Mesendoderm (in vitro differentiated cells): Measurements from ENCODE around the gene SHC4.

ENCODE experiments used
- DNase-seq: peaks from one replicate; pipeline ENCODE4 v3.0.0; 2013
- H2AK5ac ChIP-seq: 2 replicates; pipeline ENCODE4 v1.6.1; 2013; ENCODE audit warnings: low read length, inconsistent platforms
- H2BK120ac ChIP-seq: 2 replicates; pipeline ENCODE4 v1.6.1; 2013; ENCODE audit warnings: low read depth, mild to moderate bottlenecking, low read length, moderate library complexity, mixed read lengths
- H2BK15ac ChIP-seq: replicated peaks from 2 replicates; pipeline ENCODE4 v1.6.1; 2013; ENCODE audit warnings: low read depth, mild to moderate bottlenecking, moderate library complexity
- H2BK5ac ChIP-seq: 2 replicates; pipeline ENCODE4 v1.6.1; 2013; ENCODE audit warnings: low read length, inconsistent platforms
- H3K18ac ChIP-seq: 2 replicates; pipeline ENCODE4 v1.6.1; 2013; ENCODE audit warnings: mild to moderate bottlenecking, low read length, mixed read lengths
- H3K23ac ChIP-seq: one replicate; pipeline ENCODE4 v1.6.1; 2013; ENCODE audit warnings: low read length
- H3K27ac ChIP-seq: 2 replicates; pipeline ENCODE4 v1.5.1; 2013; ENCODE audit warnings: low read depth, mild to moderate bottlenecking, inconsistent platforms, low read length, moderate library complexity
- H3K27me3 ChIP-seq: 2 replicates; pipeline ENCODE4 v1.6.1; 2013; ENCODE audit warnings: low read length, control low read depth, mild to moderate bottlenecking, inconsistent platforms; ENCODE audit not compliant: insufficient read depth, poor library complexity
- H3K36me3 ChIP-seq: 2 replicates; pipeline ENCODE4 v1.6.1; 2013; ENCODE audit warnings: low read length, inconsistent platforms; ENCODE audit not compliant: control insufficient read depth, insufficient read depth
- H3K4ac ChIP-seq: one replicate; pipeline ENCODE4 v1.6.1; 2013; ENCODE audit warnings: low read depth, mild to moderate bottlenecking, low read length, moderate library complexity
- H3K4me1 ChIP-seq: 2 replicates; pipeline ENCODE4 v1.6.1; 2013; ENCODE audit warnings: low read depth, low read length, inconsistent platforms; ENCODE audit not compliant: control insufficient read depth
- H3K4me2 ChIP-seq: 2 replicates; pipeline ENCODE4 v1.6.1; 2013; ENCODE audit warnings: low read length
- H3K4me3 ChIP-seq: 2 replicates; pipeline ENCODE4 v1.5.1; 2013; ENCODE audit warnings: mild to moderate bottlenecking, low read length
- H3K56ac ChIP-seq: one replicate; pipeline ENCODE4 v1.6.1; 2013; ENCODE audit warnings: low read length
- H3K79me1 ChIP-seq: 2 replicates; pipeline ENCODE4 v1.6.1; 2013; ENCODE audit warnings: low read length, inconsistent platforms
- H3K79me2 ChIP-seq: 2 replicates; pipeline ENCODE4 v1.6.1; 2013; ENCODE audit warnings: mild to moderate bottlenecking, low read length; ENCODE audit not compliant: control insufficient read depth, insufficient read depth
- H3K9ac ChIP-seq: 2 replicates; pipeline ENCODE4 v1.6.1; 2013; ENCODE audit warnings: low read length, inconsistent platforms
- H4K5ac ChIP-seq: one replicate; pipeline ENCODE4 v1.6.1; 2013; ENCODE audit warnings: low read length
- H4K8ac ChIP-seq: one replicate; pipeline ENCODE4 v1.6.1; 2013; ENCODE audit warnings: low read depth, mild to moderate bottlenecking, control low read depth, low read length, moderate library complexity
- WGBS: extraction: QIAGEN DNeasy Blood & Tissue Kit; methylation state at CpG from one replicate; pipeline ENCODE4 v1.1.7; 2013; ENCODE audit warnings: low lambda C conversion rate, missing lambda C conversion rate; ENCODE audit not compliant: insufficient coverage; ENCODE audit errors: extremely low coverage; 5-methylcytosine and 5-hydroxymethylcytosine counted together

The SHC4 gene

DNA sequence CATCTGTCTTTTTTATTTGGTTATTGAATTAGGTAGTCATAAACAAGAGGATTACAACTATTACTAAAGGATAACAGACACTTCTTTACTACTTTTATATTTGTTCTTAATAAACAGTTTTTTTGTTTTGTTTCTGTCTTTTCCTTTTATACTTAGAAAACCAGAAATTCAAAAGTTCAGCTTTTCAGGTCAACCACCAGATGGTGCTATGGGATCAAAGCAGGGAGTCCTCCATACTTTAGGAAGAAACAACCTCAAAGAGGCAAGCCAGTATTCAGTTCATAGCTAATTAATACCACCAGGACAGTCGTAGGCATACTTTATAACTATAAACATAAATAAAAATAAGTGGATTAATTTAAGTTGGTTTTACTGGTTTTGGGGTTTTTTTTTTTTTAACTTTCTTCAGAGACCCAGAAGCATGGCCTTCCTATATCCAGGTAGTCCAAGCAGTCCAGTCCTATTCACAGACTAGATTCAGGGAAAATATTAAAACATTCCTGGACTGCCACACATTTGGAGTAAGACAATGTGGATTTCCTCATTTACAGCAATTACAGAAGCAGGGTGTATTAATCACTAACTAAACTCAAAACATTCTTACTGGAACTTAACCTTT, 101.8 kb downstream of the SHC4 start:
- Histone ChIP-seq H3K4me3 (no peak overlapping the region), H3K4me1 (no peaks in the 10 kb centered on the region), H4K5ac (no peak overlapping the region), H3K27ac (no peak overlapping the region), H3K9ac (no peak overlapping the region), H4K8ac (no peak overlapping the region), H2BK15ac (no peak overlapping the region), H2BK5ac (no peak overlapping the region), H3K79me1 (no peaks in the 10 kb centered on the region), H3K23ac (no peak overlapping the region), H3K27me3 (no peaks in the 10 kb centered on the region), H3K18ac (no peak overlapping the region), H3K56ac (no peak overlapping the region), H3K4me2 (no peak overlapping the region), H3K36me3 (no peaks in the 10 kb centered on the region), H3K79me2 (no peaks in the 10 kb centered on the region), H2AK5ac (no peak overlapping the region), H3K4ac (no peak overlapping the region), H2BK120ac (no peak overlapping the region)
- no CpG with 5 or more reads among the region's 1 CpG for whole genome bisulfite sequencing
- peak; percentile 68 for DNase-seq

DNA sequence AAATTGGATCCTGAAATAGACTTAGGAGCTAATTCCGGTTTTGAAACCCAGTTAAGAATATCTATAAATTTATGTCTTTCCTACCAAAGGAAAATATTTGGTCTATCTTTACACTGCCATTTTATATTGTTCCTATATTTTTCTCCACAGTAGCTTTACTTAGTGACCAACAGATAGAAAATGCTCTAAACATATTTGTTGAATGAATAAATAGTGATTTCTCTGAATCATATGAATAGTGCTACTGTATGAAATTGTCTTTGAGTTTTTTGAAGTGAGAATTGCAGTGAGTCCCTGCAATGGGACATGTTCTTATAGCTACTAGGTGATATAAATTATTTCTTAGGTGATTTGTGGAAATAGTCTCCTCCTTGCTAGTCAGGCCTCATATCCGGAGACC, 104.3 kb downstream of the SHC4 start:
- Histone ChIP-seq H3K27me3 (no peaks in the 10 kb centered on the region), H2BK120ac (no peak overlapping the region), H2BK15ac (no peak overlapping the region), H3K4ac (no peak overlapping the region), H2BK5ac (no peak overlapping the region), H3K4me1 (peaks cover 6% of the 10 kb centered on the region), H3K18ac (no peak overlapping the region), H4K5ac (no peak overlapping the region), H3K4me3 (no peak overlapping the region), H2AK5ac (no peak overlapping the region), H3K79me1 (no peaks in the 10 kb centered on the region), H3K23ac (no peak overlapping the region), H4K8ac (no peak overlapping the region), H3K27ac (no peak overlapping the region), H3K9ac (no peak overlapping the region), H3K79me2 (no peaks in the 10 kb centered on the region), H3K4me2 (no peak overlapping the region), H3K36me3 (no peaks in the 10 kb centered on the region), H3K56ac (no peak overlapping the region)
- no CpG with 5 or more reads among the region's 2 CpGs for WGBS
- no peak for DNase-seq

DNA sequence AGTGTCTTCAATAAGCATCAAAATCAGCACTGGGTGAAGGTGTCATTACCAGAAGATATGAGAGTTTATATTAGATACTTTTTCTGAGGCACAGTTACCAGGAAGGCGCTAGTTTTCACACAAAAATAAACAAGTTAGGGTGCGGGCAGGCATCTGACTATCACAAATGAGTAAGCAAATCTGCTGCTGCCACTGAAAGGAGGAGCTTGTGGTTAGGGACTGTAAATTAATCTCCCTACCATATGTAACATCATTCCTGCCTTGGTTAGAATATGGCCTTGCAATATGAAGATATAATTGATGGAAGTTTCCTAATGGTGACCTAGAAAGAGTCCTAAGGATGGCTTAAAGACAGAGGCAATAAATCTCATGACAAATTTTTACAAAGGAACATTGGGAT, 105.3 kb downstream of the SHC4 start:
- no peaks in the 10 kb centered on the region for H3K79me1 ChIP-seq
- no peak overlapping the region for H2BK120ac ChIP-seq

DNA sequence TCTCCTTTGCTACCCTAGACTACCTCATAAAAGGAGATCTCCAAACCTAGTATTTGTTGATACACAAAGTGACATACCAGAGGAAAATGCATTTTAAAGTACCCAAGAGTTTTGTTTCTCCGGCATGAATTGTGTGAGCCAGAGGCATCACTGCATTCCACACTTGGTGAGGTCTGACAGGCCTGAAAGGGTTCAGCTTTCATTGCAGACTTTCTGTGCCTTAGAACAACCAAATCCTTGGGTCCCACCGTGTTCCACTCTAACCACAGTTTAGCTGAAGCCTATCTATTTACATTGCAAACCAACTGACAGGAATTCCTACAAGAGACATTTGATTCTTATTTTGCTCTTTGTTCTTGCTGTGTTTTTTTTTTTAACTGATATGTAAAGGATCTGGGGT, 106.8 kb downstream of the SHC4 start:
- no peak overlapping the region for H2BK5ac ChIP-seq
- H4K5ac ChIP-seq: no peak overlapping the region
- H2BK15ac ChIP-seq: no peak overlapping the region
- no peak overlapping the region for H3K18ac ChIP-seq
- H4K8ac ChIP-seq: no peak overlapping the region
- H3K4me2 ChIP-seq: no peak overlapping the region
- H3K4me3 ChIP-seq: no peak overlapping the region
- no peak overlapping the region for H3K4ac ChIP-seq
- WGBS: no CpG with 5 or more reads among the region's 2 CpGs
- H3K23ac ChIP-seq: no peak overlapping the region
- H2BK120ac ChIP-seq: no peak overlapping the region
- H3K79me1 ChIP-seq: no peaks in the 10 kb centered on the region
- peak; percentile 82 for DNase-seq
- no peak overlapping the region for H2AK5ac ChIP-seq
- H3K27ac ChIP-seq: peak overlapping the region; percentile 44
- H3K4me1 ChIP-seq: peaks cover 6% of the 10 kb centered on the region
- no peaks in the 10 kb centered on the region for H3K36me3 ChIP-seq
- no peaks in the 10 kb centered on the region for H3K27me3 ChIP-seq
- no peak overlapping the region for H3K9ac ChIP-seq
- H3K56ac ChIP-seq: no peak overlapping the region
- no peaks in the 10 kb centered on the region for H3K79me2 ChIP-seq

More for the DNA sequence above, 105.3 kb downstream of the SHC4 start:
- no peaks in the 10 kb centered on the region for H3K27me3 ChIP-seq
- no peak overlapping the region for H3K9ac ChIP-seq
- no peak overlapping the region for H3K4ac ChIP-seq
- no peak overlapping the region for H3K4me2 ChIP-seq
- H3K23ac ChIP-seq: no peak overlapping the region
- H2BK15ac ChIP-seq: no peak overlapping the region
- H3K18ac ChIP-seq: no peak overlapping the region
- no peak overlapping the region for H3K4me3 ChIP-seq
- no peak overlapping the region for H2BK5ac ChIP-seq
- H2AK5ac ChIP-seq: no peak overlapping the region
- H3K36me3 ChIP-seq: no peaks in the 10 kb centered on the region
- H3K27ac ChIP-seq: no peak overlapping the region
- H3K79me2 ChIP-seq: no peaks in the 10 kb centered on the region
- no CpG with 5 or more reads among the region's 2 CpGs for WGBS
- H4K8ac ChIP-seq: no peak overlapping the region
- no peak overlapping the region for H3K56ac ChIP-seq
- H3K4me1 ChIP-seq: peaks cover 6% of the 10 kb centered on the region
- no peak for DNase-seq
- no peak overlapping the region for H4K5ac ChIP-seq

DNA sequence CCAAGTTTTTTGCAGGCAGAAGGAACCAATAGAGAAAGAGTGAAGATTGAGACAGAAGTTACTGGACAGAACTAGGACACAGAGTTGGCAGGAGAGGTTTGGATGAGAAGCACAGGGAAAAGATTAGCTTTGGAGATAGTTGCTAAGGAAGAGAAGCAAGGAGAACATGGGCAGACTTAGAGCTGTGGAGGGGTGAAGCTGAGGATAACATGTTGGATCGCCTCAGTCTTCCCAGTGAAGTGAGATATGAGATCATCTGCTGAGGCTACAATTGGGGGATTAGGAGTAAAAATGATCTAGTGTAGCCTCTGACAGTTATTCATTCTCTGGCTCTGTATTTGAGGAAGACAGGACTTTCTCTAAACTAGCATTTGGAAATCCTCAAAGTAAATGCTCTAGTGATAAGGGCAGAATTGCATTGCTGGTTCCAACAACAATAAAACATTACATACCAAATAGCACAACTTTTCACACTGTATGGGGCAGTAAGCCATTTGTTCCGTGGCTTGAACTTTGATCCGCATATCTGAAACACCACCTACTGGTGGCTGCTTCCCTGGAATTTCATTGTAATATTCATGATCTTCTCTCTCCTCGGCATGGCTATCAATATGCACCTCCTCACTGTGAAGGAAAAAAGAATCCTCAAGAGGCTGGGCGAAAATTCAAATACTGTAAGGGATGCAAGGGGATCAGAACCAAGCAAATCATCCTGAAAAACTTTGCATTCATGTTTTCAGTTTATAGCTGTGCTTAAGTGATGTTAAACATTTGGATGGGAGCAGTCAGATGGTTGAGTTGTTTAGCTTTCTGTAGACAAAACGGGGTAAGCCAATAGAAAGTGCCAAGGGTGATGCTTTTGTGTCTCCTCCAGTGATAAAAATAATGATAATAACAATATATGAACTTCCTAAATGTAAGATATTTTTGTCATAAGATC, 107.9 kb downstream of the SHC4 start:
- Histone ChIP-seq H2BK5ac (no peak overlapping the region), H3K4ac (no peak overlapping the region), H3K27me3 (no peaks in the 10 kb centered on the region), H4K8ac (no peak overlapping the region), H3K18ac (no peak overlapping the region), H3K4me1 (peaks cover 6% of the 10 kb centered on the region), H3K4me2 (no peak overlapping the region), H3K36me3 (no peaks in the 10 kb centered on the region), H3K27ac (no peak overlapping the region), H3K9ac (no peak overlapping the region), H3K4me3 (no peak overlapping the region), H2BK15ac (no peak overlapping the region), H2BK120ac (no peak overlapping the region), H4K5ac (no peak overlapping the region), H2AK5ac (no peak overlapping the region), H3K23ac (no peak overlapping the region), H3K79me2 (no peaks in the 10 kb centered on the region), H3K56ac (no peak overlapping the region), H3K79me1 (no peaks in the 10 kb centered on the region)
- no CpG with 5 or more reads among the region's 6 CpGs for WGBS
- peak; percentile 63 for DNase-seq
